ENCODE measurements around the gene CDH12. TPM values are rescaled to one million over a fixed set of nuclear protein-coding genes. Genes with fewer than 3 reads are reported as not detected.

The CDH12 gene
- total and polyA plus RNA-seq, 4 donors: 0.02 to 0.33 (median 0.17) TPM; not detected in 1

DNA sequence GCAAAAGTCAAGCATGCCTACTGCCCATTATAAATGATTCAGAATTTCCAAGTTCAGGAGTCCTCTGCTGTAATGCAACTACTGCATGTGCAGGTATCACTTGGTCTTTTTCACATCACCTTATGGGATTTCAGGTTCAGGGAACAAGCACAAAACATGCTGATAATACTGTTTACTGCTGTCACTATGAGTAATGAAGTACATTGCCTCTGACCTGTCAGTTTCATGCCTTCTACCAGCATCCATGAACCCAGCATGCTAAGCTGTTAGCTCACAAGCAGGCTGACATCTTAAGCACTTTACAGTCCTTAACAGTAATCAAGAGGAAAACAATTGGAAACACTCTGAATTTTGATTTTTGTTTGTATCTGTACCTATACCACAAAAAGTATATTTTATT, 743.8 kb downstream of the CDH12 start:
- no peak for DNase-seq (ENCODE audit: low spot score)
- H3K4me3 ChIP-seq (ENCODE audit: low read depth in 1 of 3, low read length in 3 of 3): no peak overlapping the region
- TF ChIP-seq HNF4G (IDR thresholded peaks at IDR 0.05): no peak
- TF ChIP-seq, protein P1, sequence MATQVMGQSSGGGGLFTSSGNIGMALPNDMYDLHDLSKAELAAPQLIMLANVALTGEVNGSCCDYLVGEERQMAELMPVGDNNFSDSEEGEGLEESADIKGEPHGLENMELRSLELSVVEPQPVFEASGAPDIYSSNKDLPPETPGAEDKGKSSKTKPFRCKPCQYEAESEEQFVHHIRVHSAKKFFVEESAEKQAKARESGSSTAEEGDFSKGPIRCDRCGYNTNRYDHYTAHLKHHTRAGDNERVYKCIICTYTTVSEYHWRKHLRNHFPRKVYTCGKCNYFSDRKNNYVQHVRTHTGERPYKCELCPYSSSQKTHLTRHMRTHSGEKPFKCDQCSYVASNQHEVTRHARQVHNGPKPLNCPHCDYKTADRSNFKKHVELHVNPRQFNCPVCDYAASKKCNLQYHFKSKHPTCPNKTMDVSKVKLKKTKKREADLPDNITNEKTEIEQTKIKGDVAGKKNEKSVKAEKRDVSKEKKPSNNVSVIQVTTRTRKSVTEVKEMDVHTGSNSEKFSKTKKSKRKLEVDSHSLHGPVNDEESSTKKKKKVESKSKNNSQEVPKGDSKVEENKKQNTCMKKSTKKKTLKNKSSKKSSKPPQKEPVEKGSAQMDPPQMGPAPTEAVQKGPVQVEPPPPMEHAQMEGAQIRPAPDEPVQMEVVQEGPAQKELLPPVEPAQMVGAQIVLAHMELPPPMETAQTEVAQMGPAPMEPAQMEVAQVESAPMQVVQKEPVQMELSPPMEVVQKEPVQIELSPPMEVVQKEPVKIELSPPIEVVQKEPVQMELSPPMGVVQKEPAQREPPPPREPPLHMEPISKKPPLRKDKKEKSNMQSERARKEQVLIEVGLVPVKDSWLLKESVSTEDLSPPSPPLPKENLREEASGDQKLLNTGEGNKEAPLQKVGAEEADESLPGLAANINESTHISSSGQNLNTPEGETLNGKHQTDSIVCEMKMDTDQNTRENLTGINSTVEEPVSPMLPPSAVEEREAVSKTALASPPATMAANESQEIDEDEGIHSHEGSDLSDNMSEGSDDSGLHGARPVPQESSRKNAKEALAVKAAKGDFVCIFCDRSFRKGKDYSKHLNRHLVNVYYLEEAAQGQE (IDR thresholded peaks at IDR 0.05): no peak
- no peak for TF ChIP-seq TAF1 (conservative IDR thresholded peaks at IDR 0.05)
- TF ChIP-seq, protein P2, sequence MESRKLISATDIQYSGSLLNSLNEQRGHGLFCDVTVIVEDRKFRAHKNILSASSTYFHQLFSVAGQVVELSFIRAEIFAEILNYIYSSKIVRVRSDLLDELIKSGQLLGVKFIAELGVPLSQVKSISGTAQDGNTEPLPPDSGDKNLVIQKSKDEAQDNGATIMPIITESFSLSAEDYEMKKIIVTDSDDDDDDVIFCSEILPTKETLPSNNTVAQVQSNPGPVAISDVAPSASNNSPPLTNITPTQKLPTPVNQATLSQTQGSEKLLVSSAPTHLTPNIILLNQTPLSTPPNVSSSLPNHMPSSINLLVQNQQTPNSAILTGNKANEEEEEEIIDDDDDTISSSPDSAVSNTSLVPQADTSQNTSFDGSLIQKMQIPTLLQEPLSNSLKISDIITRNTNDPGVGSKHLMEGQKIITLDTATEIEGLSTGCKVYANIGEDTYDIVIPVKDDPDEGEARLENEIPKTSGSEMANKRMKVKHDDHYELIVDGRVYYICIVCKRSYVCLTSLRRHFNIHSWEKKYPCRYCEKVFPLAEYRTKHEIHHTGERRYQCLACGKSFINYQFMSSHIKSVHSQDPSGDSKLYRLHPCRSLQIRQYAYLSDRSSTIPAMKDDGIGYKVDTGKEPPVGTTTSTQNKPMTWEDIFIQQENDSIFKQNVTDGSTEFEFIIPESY (IDR thresholded peaks at IDR 0.05): no peak
- no peak for TF ChIP-seq GABPA (IDR thresholded peaks at IDR 0.05 in 1 of 2, conservative IDR thresholded peaks at IDR 0.05 in 1 of 2)
- no peak for TF ChIP-seq RXRA (IDR thresholded peaks at IDR 0.05)
- TF ChIP-seq FOXA2 (IDR thresholded peaks at IDR 0.05): no peak
- TF ChIP-seq, protein P3, sequence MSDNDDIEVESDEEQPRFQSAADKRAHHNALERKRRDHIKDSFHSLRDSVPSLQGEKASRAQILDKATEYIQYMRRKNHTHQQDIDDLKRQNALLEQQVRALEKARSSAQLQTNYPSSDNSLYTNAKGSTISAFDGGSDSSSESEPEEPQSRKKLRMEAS (IDR thresholded peaks at IDR 0.05): no peak
- no peak for TF ChIP-seq JUND (IDR thresholded peaks at IDR 0.05)
- no peak for TF ChIP-seq SP1 (IDR thresholded peaks at IDR 0.05)
- no peak for TF ChIP-seq RAD21 (IDR thresholded peaks at IDR 0.05)
- no peak for TF ChIP-seq YY1 (IDR thresholded peaks at IDR 0.05)
- TF ChIP-seq HNF4A (conservative IDR thresholded peaks at IDR 0.05): no peak
- TF ChIP-seq FOXA1 (IDR thresholded peaks at IDR 0.05): no peak
- no peak for TF ChIP-seq NR2F2 (IDR thresholded peaks at IDR 0.05)
- no peak for TF ChIP-seq EGR1 (IDR thresholded peaks at IDR 0.05; ENCODE audit: low read depth in 2 of 2)
- no peaks in the 10 kb centered on the region for H3K4me1 ChIP-seq (ENCODE audit: control insufficient read depth in 4 of 4, insufficient read depth in 4 of 4, low read length in 3 of 4)
- H3K9me3 ChIP-seq (ENCODE audit: control insufficient read depth in 4 of 4, low read length in 3 of 4): no peaks in the 10 kb centered on the region
- peaks cover 0 to 2% (median 0%) of the 10 kb centered on the region in 4 donors for H3K27me3 ChIP-seq (ENCODE audit: control insufficient read depth in 4 of 4, insufficient read depth in 4 of 4, low read length in 3 of 4)
- H3K36me3 ChIP-seq (ENCODE audit: control insufficient read depth in 4 of 4, insufficient read depth in 3 of 4, low read depth in 1 of 4, low read length in 3 of 4): no peaks in the 10 kb centered on the region
- H3K9ac ChIP-seq (ENCODE audit: low read depth in 1 of 2, low read length in 2 of 2): no peak overlapping the region
- H3K27ac ChIP-seq (ENCODE audit: low read depth in 1 of 2, low read length in 2 of 2): no peak overlapping the region

DNA sequence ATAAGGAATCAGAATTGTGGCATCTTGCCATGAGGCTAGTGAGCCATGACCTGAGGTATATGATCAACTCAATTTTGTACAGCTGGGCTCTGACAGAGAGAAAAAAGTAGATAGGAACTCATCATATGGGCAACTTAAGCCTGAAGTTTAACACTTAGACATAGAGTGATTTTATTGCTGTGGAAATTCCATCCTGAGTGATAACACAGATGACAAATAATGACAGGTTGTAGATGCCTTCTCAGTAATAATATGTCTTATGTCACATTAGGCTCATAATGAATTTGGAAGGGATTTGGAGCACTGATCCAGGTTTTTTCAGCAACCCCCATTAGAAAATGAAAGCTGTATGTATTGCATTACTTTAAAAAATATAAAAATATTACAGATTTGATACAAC, 744.6 kb downstream of the CDH12 start:
- DNase-seq (ENCODE audit: low spot score): no peak
- Histone ChIP-seq H3K4me3 (ENCODE audit: low read depth in 1 of 3, low read length in 3 of 3) (no peak overlapping the region), H3K27ac (ENCODE audit: low read depth in 1 of 2, low read length in 2 of 2) (no peak overlapping the region), H3K4me1 (ENCODE audit: control insufficient read depth in 4 of 4, insufficient read depth in 4 of 4, low read length in 3 of 4) (no peaks in the 10 kb centered on the region), H3K36me3 (ENCODE audit: control insufficient read depth in 4 of 4, insufficient read depth in 3 of 4, low read depth in 1 of 4, low read length in 3 of 4) (no peaks in the 10 kb centered on the region), H3K9me3 (ENCODE audit: control insufficient read depth in 4 of 4, low read length in 3 of 4) (no peaks in the 10 kb centered on the region), H3K27me3 (ENCODE audit: control insufficient read depth in 4 of 4, insufficient read depth in 4 of 4, low read length in 3 of 4) (peaks cover 0 to 2% (median 0%) of the 10 kb centered on the region in 4 donors), H3K9ac (ENCODE audit: low read depth in 1 of 2, low read length in 2 of 2) (no peak overlapping the region)
- TF ChIP-seq, protein P1 (IDR thresholded peaks at IDR 0.05): no peak
- no peak for TF ChIP-seq HNF4A (conservative IDR thresholded peaks at IDR 0.05)
- no peak for TF ChIP-seq HNF4G (IDR thresholded peaks at IDR 0.05)
- TF ChIP-seq NR2F2 (IDR thresholded peaks at IDR 0.05): no peak
- TF ChIP-seq, protein P3 (IDR thresholded peaks at IDR 0.05): no peak
- no peak for TF ChIP-seq TAF1 (conservative IDR thresholded peaks at IDR 0.05)
- no peak for TF ChIP-seq FOXA1 (IDR thresholded peaks at IDR 0.05)
- no peak for TF ChIP-seq RAD21 (IDR thresholded peaks at IDR 0.05)
- TF ChIP-seq JUND (IDR thresholded peaks at IDR 0.05): no peak
- no peak for TF ChIP-seq GABPA (IDR thresholded peaks at IDR 0.05 in 1 of 2, conservative IDR thresholded peaks at IDR 0.05 in 1 of 2)
- TF ChIP-seq FOXA2 (IDR thresholded peaks at IDR 0.05): no peak
- TF ChIP-seq YY1 (IDR thresholded peaks at IDR 0.05): no peak
- TF ChIP-seq, protein P4, sequence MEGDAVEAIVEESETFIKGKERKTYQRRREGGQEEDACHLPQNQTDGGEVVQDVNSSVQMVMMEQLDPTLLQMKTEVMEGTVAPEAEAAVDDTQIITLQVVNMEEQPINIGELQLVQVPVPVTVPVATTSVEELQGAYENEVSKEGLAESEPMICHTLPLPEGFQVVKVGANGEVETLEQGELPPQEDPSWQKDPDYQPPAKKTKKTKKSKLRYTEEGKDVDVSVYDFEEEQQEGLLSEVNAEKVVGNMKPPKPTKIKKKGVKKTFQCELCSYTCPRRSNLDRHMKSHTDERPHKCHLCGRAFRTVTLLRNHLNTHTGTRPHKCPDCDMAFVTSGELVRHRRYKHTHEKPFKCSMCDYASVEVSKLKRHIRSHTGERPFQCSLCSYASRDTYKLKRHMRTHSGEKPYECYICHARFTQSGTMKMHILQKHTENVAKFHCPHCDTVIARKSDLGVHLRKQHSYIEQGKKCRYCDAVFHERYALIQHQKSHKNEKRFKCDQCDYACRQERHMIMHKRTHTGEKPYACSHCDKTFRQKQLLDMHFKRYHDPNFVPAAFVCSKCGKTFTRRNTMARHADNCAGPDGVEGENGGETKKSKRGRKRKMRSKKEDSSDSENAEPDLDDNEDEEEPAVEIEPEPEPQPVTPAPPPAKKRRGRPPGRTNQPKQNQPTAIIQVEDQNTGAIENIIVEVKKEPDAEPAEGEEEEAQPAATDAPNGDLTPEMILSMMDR (IDR thresholded peaks at IDR 0.05; ENCODE audit: low read depth, low read length, missing input control): no peak
- TF ChIP-seq EGR1 (IDR thresholded peaks at IDR 0.05; ENCODE audit: low read depth in 2 of 2): no peak
- no peak for TF ChIP-seq SP1 (IDR thresholded peaks at IDR 0.05)
- TF ChIP-seq, protein P5, sequence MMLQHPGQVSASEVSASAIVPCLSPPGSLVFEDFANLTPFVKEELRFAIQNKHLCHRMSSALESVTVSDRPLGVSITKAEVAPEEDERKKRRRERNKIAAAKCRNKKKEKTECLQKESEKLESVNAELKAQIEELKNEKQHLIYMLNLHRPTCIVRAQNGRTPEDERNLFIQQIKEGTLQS (IDR thresholded peaks at IDR 0.05): no peak
